NCI-H69 (cell line): ENCODE results near the gene CBFA2T2.
"Not testable (repeated sequence)": the region's sequence is repeated elsewhere in the genome, so short reads cannot be mapped to it uniquely, and the experiment has no call there.

ENCODE experiments used
- DNase-seq: peaks from one replicate; lab custom pipeline; 2025; lab: John Stamatoyannopoulos, UW

The CBFA2T2 gene

GRCh38 chr20:33698966-33699365 is 209.1 kb downstream of the CBFA2T2 start:
- DNase-seq, result not testable (repeated sequence)
